Stimulated activated CD4-positive, alpha-beta T cell treated with anti-CD3 and anti-CD28 coated beads, TNF-alpha, amount 100 ng/mL, for 48 hours (primary cell): ENCODE data around the gene GALNT6.
"Not testable (repeated sequence)": the region's sequence is repeated elsewhere in the genome, so short reads cannot be mapped to it uniquely, and the experiment has no call there.

Source experiments
- DNase-seq, 3 donors: peaks; one replicate each; pipeline ENCODE4 v3.0.0-alpha.2; 2020; ENCODE audit warnings: low read depth in 3 of 3

Gene GALNT6

GRCh38 chr12:51323317-51323960 is 67.8 kb downstream of the GALNT6 start:
- DNase-seq: peak in 2 of 3 donors; percentile 16 to 30

- peak in 2 of 3 donors; percentile 43 to 46 for DNase-seq
Measured at GRCh38 chr12:51322452-51322851, 68.8 kb downstream of the GALNT6 start.

GRCh38 chr12:51321882-51322281 is 69.3 kb downstream of the GALNT6 start:
- no peak for DNase-seq

- no peak for DNase-seq
Measured at GRCh38 chr12:51320695-51321320, 70.4 kb downstream of the GALNT6 start.

- no peak for DNase-seq
Measured at GRCh38 chr12:51320311-51320694, 70.9 kb downstream of the GALNT6 start.

GRCh38 chr12:51318846-51319599 is 72.2 kb downstream of the GALNT6 start:
- DNase-seq: no peak

GRCh38 chr12:51318057-51318806 is 73.0 kb downstream of the GALNT6 start:
- DNase-seq: not testable (repeated sequence)

GRCh38 chr12:51311389-51311788 is 79.8 kb downstream of the GALNT6 start:
- no peak for DNase-seq

GRCh38 chr12:51307655-51308593 is 83.3 kb downstream of the GALNT6 start:
- DNase-seq: no peak

GRCh38 chr12:51306507-51306906 is 84.7 kb downstream of the GALNT6 start:
- no peak for DNase-seq
